WTC11 (cell line): ENCODE measurements around the gene PARP12. TPM values are rescaled to one million over a fixed set of nuclear protein-coding genes. Genes with fewer than 3 reads are reported as not detected.

Experiments
- ATAC-seq: fragments of 200-7000 bp; cut with Tn5 transposase; 2 replicates; pipeline ENCODE4 v1.10.0; 2021; ENCODE audit warnings: mild to moderate bottlenecking, moderate library complexity
- CTCF ChIA-PET: fragments of 300-600 bp; sonication (Branson Sonifier 250); formaldehyde crosslinking; loops from one replicate; lab custom pipeline; 2021; ENCODE audit warnings: antibody characterized with exemption; lab: Charles Lee
- POLR2A ChIA-PET: fragments of 350-600 bp; sonication (Branson Sonifier 250); formaldehyde crosslinking; loops from one replicate; lab custom pipeline; 2021; ENCODE audit warnings: antibody characterized with exemption; lab: Charles Lee
- DNase-seq: peaks from one replicate; pipeline ENCODE4 v3.0.0; 2021; ENCODE audit warnings: low spot score
- H3K27ac Mint-ChIP-seq: 2 replicates; pipeline ENCODE4 v1.8.0; 2021; ENCODE audit warnings: mixed read lengths
- H3K27me3 Mint-ChIP-seq: 2 replicates; pipeline ENCODE4 v1.8.0; 2021; ENCODE audit warnings: low read depth, mild to moderate bottlenecking, moderate library complexity, mixed read lengths
- H3K36me3 Mint-ChIP-seq: 2 replicates; pipeline ENCODE4 v1.8.0; 2021; ENCODE audit warnings: mixed read lengths
- H3K4me1 Mint-ChIP-seq: 2 replicates; pipeline ENCODE4 v1.8.0; 2022; ENCODE audit warnings: mixed read lengths
- H3K4me3 Mint-ChIP-seq: 2 replicates; pipeline ENCODE4 v1.8.0; 2021; ENCODE audit warnings: mild to moderate bottlenecking, moderate library complexity, mixed read lengths
- H3K9me3 Mint-ChIP-seq: 2 replicates; pipeline ENCODE4 v1.8.0; 2021; ENCODE audit warnings: mixed read lengths
- CREB1 ChIP-seq: sonication (generic); formaldehyde crosslinking; IDR thresholded peaks from 2 replicates; pipeline ENCODE4 v1.8.0; 2023; ENCODE audit warnings: mild to moderate bottlenecking, missing genetic modification reagents
- GABPB1 ChIP-seq: sonication (generic); formaldehyde crosslinking; IDR thresholded peaks from 2 replicates; pipeline ENCODE4 v1.8.1; 2023; ENCODE audit warnings: mild to moderate bottlenecking, missing genetic modification reagents
- NFYB ChIP-seq: sonication (generic); formaldehyde crosslinking; conservative IDR thresholded peaks from 2 replicates; pipeline ENCODE4 v1.8.0; 2022; ENCODE audit warnings: low read depth, missing genetic modification reagents
- SP1 ChIP-seq: sonication (generic); formaldehyde crosslinking; conservative IDR thresholded peaks from 2 replicates; pipeline ENCODE4 v1.8.1; 2022; ENCODE audit warnings: missing genetic modification reagents
- TCF7 ChIP-seq: sonication (generic); formaldehyde crosslinking; IDR thresholded peaks from 2 replicates; pipeline ENCODE4 v1.8.0; 2022; ENCODE audit warnings: mild to moderate bottlenecking, low read depth, missing genetic modification reagents, moderate library complexity
- TEAD4 ChIP-seq: sonication (generic); formaldehyde crosslinking; IDR thresholded peaks from 2 replicates; pipeline ENCODE4 v1.8.0; 2022; ENCODE audit warnings: mild to moderate bottlenecking, missing genetic modification reagents
- ZNF219 ChIP-seq: sonication (generic); formaldehyde crosslinking; IDR thresholded peaks from 2 replicates; pipeline ENCODE4 v1.8.0; 2023; ENCODE audit warnings: missing genetic modification reagents, mild to moderate bottlenecking, borderline replicate concordance
- ZNF317 ChIP-seq: sonication (generic); formaldehyde crosslinking; IDR thresholded peaks from 2 replicates; pipeline ENCODE4 v1.8.1; 2023; ENCODE audit warnings: low read depth, mild to moderate bottlenecking, moderate library complexity, missing genetic modification reagents, borderline replicate concordance
- ZNF532 ChIP-seq: fragments of 250-450 bp; sonication (Bioruptor Pico); IDR thresholded peaks from 2 replicates; pipeline ENCODE4 v1.9.0; 2021; ENCODE audit warnings: mild to moderate bottlenecking, borderline replicate concordance
- total RNA-seq: library from RNA; stranded (reverse); gene quantifications from 3 replicates; pipeline ENCODE4 v1.2.3, GENCODE V29; 2021
- TF ChIP-seq, protein P1 (sequence below): sonication (generic); formaldehyde crosslinking; IDR thresholded peaks from 2 replicates; pipeline ENCODE4 v1.8.1; 2022; ENCODE audit warnings: low read depth, missing genetic modification reagents, borderline replicate concordance
- TF ChIP-seq, protein P2 (sequence below): sonication (generic); formaldehyde crosslinking; IDR thresholded peaks from 2 replicates; pipeline ENCODE4 v1.8.1; 2022; ENCODE audit warnings: mild to moderate bottlenecking, missing genetic modification reagents, moderate library complexity, borderline replicate concordance
- TF ChIP-seq, protein P3 (sequence below): fragments of 250-450 bp; sonication (Bioruptor Pico); conservative IDR thresholded peaks from 2 replicates; pipeline ENCODE4 v1.9.0; 2021; ENCODE audit warnings: mild to moderate bottlenecking
- TF ChIP-seq, protein P4 (sequence below): sonication (generic); formaldehyde crosslinking; IDR thresholded peaks from 2 replicates; pipeline ENCODE4 v1.8.0; 2022; ENCODE audit warnings: missing genetic modification reagents
- TF ChIP-seq, protein P5 (sequence below): sonication (generic); formaldehyde crosslinking; IDR thresholded peaks from 2 replicates; pipeline ENCODE4 v1.8.0; 2022; ENCODE audit warnings: mild to moderate bottlenecking, missing genetic modification reagents
- TF ChIP-seq, protein P6 (sequence below): sonication (generic); formaldehyde crosslinking; IDR thresholded peaks from 2 replicates; pipeline ENCODE4 v1.8.1; 2023; ENCODE audit warnings: mild to moderate bottlenecking, missing genetic modification reagents, borderline replicate concordance

PARP12 gene
- total RNA-seq, 1 experiment from 2014 or later: 9.1 TPM

DNA sequence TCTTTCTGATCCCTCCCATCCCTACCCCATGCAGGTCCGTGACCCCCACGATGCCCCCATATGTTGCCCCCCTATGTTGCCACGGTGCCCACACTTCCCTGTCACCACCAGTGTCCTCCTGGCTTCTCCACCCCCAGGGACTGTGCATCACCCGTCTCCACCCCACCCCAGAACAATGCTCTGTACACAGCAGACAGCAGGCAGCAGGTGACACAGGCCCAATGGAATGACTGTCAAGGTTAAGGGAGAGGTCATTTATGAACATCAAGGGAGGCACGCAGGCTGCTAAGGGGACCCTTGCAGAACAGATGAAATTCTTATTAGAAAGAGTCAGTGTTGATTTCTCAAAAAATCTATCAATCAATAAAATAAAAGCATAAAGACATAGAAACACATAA, 71.5 kb downstream of the PARP12 start (continued):
- no peak for TF ChIP-seq SP1 (CRISPR knock-in tag)
- no peak for TF ChIP-seq TEAD4 (CRISPR knock-in tag)
- TF ChIP-seq, protein P1, sequence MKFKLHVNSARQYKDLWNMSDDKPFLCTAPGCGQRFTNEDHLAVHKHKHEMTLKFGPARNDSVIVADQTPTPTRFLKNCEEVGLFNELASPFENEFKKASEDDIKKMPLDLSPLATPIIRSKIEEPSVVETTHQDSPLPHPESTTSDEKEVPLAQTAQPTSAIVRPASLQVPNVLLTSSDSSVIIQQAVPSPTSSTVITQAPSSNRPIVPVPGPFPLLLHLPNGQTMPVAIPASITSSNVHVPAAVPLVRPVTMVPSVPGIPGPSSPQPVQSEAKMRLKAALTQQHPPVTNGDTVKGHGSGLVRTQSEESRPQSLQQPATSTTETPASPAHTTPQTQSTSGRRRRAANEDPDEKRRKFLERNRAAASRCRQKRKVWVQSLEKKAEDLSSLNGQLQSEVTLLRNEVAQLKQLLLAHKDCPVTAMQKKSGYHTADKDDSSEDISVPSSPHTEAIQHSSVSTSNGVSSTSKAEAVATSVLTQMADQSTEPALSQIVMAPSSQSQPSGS (CRISPR knock-in tag): no peak
- TF ChIP-seq, protein P2, sequence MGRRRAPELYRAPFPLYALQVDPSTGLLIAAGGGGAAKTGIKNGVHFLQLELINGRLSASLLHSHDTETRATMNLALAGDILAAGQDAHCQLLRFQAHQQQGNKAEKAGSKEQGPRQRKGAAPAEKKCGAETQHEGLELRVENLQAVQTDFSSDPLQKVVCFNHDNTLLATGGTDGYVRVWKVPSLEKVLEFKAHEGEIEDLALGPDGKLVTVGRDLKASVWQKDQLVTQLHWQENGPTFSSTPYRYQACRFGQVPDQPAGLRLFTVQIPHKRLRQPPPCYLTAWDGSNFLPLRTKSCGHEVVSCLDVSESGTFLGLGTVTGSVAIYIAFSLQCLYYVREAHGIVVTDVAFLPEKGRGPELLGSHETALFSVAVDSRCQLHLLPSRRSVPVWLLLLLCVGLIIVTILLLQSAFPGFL (CRISPR knock-in tag): no peak
- TF ChIP-seq, protein P3, sequence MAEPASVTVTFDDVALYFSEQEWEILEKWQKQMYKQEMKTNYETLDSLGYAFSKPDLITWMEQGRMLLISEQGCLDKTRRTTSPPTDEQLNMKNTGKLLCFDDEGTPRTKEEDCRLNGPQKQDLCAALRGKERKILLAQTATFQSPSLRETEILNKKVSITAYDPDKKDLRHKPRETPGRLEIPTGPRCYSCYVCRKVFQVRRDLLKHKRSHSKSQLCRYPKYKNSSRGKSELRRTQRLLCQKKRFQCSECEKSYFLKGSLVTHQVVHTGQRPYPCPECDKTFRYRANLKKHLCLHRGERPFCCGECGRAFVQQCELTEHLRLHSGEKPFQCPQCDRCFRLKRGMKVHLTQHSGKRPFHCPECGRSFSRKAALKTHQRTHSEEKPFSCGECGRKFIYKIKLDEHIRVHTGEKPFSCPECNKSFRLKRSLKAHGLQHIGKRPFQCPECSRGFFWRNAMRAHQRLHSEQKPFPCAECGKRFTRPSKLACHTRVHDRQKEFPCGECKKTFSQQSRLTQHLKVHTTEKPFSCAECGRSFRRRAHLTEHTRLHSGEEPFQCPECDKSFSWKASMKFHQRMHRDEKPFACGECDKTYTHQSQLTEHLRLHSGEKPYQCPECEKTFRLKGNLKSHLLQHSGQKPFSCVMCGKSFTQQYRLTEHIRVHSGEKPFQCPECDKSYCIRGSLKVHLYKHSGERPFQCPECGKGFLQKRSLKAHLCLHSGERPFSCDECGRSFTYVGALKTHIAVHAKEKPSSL: no peak
- no peak for TF ChIP-seq CREB1 (CRISPR knock-in tag)

GRCh38 chr7:139990571-139991268, 72.0 kb downstream of the PARP12 start:
- CTCF ChIA-PET: interaction anchor here (1.3 to 2.1 kb wide), 4 partner anchors 11 to 36 kb away, joined by 3 to 9 read pairs (median 8); no protein-coding TSS in a partner anchor
- Mint-ChIP-seq H3K4me1 (peaks cover 15% of the 10 kb centered on the region), H3K9me3 (peaks cover 6% of the 10 kb centered on the region; the same call in 1 of the 2 replicates), H3K27me3 (no peaks in the 10 kb centered on the region; the same call in 1 of the 2 replicates), H3K36me3 (no peaks in the 10 kb centered on the region), H3K27ac (no peak overlapping the region), H3K4me3 (no peak overlapping the region)
- ATAC-seq (no peak), DNase-seq (no peak)
- POLR2A ChIA-PET: no interaction called here
- TF ChIP-seq ZNF219 (no peak), ZNF532 (no peak), TCF7 (CRISPR knock-in tag) (no peak), ZNF317 (no peak), NFYB (no peak), GABPB1 (CRISPR knock-in tag) (no peak)
- TF ChIP-seq, protein P4, sequence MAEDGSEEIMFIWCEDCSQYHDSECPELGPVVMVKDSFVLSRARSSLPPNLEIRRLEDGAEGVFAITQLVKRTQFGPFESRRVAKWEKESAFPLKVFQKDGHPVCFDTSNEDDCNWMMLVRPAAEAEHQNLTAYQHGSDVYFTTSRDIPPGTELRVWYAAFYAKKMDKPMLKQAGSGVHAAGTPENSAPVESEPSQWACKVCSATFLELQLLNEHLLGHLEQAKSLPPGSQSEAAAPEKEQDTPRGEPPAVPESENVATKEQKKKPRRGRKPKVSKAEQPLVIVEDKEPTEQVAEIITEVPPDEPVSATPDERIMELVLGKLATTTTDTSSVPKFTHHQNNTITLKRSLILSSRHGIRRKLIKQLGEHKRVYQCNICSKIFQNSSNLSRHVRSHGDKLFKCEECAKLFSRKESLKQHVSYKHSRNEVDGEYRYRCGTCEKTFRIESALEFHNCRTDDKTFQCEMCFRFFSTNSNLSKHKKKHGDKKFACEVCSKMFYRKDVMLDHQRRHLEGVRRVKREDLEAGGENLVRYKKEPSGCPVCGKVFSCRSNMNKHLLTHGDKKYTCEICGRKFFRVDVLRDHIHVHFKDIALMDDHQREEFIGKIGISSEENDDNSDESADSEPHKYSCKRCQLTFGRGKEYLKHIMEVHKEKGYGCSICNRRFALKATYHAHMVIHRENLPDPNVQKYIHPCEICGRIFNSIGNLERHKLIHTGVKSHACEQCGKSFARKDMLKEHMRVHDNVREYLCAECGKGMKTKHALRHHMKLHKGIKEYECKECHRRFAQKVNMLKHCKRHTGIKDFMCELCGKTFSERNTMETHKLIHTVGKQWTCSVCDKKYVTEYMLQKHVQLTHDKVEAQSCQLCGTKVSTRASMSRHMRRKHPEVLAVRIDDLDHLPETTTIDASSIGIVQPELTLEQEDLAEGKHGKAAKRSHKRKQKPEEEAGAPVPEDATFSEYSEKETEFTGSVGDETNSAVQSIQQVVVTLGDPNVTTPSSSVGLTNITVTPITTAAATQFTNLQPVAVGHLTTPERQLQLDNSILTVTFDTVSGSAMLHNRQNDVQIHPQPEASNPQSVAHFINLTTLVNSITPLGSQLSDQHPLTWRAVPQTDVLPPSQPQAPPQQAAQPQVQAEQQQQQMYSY (CRISPR knock-in tag): no peak
- TF ChIP-seq, protein P5, sequence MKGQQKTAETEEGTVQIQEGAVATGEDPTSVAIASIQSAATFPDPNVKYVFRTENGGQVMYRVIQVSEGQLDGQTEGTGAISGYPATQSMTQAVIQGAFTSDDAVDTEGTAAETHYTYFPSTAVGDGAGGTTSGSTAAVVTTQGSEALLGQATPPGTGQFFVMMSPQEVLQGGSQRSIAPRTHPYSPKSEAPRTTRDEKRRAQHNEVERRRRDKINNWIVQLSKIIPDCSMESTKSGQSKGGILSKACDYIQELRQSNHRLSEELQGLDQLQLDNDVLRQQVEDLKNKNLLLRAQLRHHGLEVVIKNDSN (CRISPR knock-in tag): no peak
- TF ChIP-seq, protein P6, sequence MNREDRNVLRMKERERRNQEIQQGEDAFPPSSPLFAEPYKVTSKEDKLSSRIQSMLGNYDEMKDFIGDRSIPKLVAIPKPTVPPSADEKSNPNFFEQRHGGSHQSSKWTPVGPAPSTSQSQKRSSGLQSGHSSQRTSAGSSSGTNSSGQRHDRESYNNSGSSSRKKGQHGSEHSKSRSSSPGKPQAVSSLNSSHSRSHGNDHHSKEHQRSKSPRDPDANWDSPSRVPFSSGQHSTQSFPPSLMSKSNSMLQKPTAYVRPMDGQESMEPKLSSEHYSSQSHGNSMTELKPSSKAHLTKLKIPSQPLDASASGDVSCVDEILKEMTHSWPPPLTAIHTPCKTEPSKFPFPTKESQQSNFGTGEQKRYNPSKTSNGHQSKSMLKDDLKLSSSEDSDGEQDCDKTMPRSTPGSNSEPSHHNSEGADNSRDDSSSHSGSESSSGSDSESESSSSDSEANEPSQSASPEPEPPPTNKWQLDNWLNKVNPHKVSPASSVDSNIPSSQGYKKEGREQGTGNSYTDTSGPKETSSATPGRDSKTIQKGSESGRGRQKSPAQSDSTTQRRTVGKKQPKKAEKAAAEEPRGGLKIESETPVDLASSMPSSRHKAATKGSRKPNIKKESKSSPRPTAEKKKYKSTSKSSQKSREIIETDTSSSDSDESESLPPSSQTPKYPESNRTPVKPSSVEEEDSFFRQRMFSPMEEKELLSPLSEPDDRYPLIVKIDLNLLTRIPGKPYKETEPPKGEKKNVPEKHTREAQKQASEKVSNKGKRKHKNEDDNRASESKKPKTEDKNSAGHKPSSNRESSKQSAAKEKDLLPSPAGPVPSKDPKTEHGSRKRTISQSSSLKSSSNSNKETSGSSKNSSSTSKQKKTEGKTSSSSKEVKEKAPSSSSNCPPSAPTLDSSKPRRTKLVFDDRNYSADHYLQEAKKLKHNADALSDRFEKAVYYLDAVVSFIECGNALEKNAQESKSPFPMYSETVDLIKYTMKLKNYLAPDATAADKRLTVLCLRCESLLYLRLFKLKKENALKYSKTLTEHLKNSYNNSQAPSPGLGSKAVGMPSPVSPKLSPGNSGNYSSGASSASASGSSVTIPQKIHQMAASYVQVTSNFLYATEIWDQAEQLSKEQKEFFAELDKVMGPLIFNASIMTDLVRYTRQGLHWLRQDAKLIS (CRISPR knock-in tag): no peak
- TF ChIP-seq, protein P2 (CRISPR knock-in tag): no peak
